KBM-7 (cell line): Measurements from ENCODE around the gene SLC26A4.
A peak's percentile ranks its signal among the peaks of the same experiment; 100 is the strongest.

ENCODE experiments used
- DNase-seq: peaks from one replicate; pipeline ENCODE4 v3.0.0-alpha.2; 2015
- in situ Hi-C: fragments of 300-500 bp; cut with MboI; formaldehyde crosslinking; loops from 2 replicates; pipeline ENCODE4 v1.14.3; 2020; ENCODE audit warnings: low sequenced_read_pairs, low pct_unique_long_range_greater_than_20kb, mixed read lengths

The SLC26A4 gene

GRCh38 chr7:107652642-107653041, 8.0 kb upstream of the SLC26A4 start:
- in situ Hi-C loops = no loop called here
- no peak for DNase-seq

GRCh38 chr7:107658467-107658866, 2.2 kb upstream of the SLC26A4 start:
- DNase-seq = no peak
- in situ Hi-C loops = no loop called here

- in situ Hi-C loops = no loop called here
These were observed 962 bp upstream of the SLC26A4 start for GRCh38 chr7:107659666-107660065.

GRCh38 chr7:107661081-107661864, 645 bp downstream of the SLC26A4 start:
- peak; percentile 61 for DNase-seq

More at GRCh38 chr7:107659666-107660065, 962 bp upstream of the SLC26A4 start:
- DNase-seq = no peak

GRCh38 chr7:107661865-107662379, 1.3 kb downstream of the SLC26A4 start:
- no peak for DNase-seq
- in situ Hi-C loops = no loop called here

More at GRCh38 chr7:107661081-107661864, 645 bp downstream of the SLC26A4 start:
- in situ Hi-C loops = no loop called here

GRCh38 chr7:107663196-107663595, 2.6 kb downstream of the SLC26A4 start:
- DNase-seq = no peak
- in situ Hi-C loops = no loop called here

- in situ Hi-C loops = no loop called here
These were observed 6.2 kb downstream of the SLC26A4 start for GRCh38 chr7:107666790-107667189.

GRCh38 chr7:107667341-107667740, 6.7 kb downstream of the SLC26A4 start:
- in situ Hi-C loops = no loop called here
- DNase-seq = no peak

More at GRCh38 chr7:107666790-107667189, 6.2 kb downstream of the SLC26A4 start:
- DNase-seq = no peak

- DNase-seq = no peak
- in situ Hi-C loops = no loop called here
These were observed 7.7 kb downstream of the SLC26A4 start for GRCh38 chr7:107668296-107668695.

GRCh38 chr7:107672183-107672582, 11.6 kb downstream of the SLC26A4 start:
- DNase-seq = no peak
- in situ Hi-C loops = no loop called here

- DNase-seq = no peak
These were observed 15.6 kb downstream of the SLC26A4 start for GRCh38 chr7:107676249-107676648.

GRCh38 chr7:107678110-107678753, 17.6 kb downstream of the SLC26A4 start:
- in situ Hi-C loops = no loop called here
- no peak for DNase-seq

More at GRCh38 chr7:107676249-107676648, 15.6 kb downstream of the SLC26A4 start:
- in situ Hi-C loops = no loop called here

- in situ Hi-C loops = no loop called here
- peak; percentile 13 for DNase-seq
These were observed 19.9 kb downstream of the SLC26A4 start for GRCh38 chr7:107680478-107680877.

- in situ Hi-C loops = no loop called here
- no peak for DNase-seq
These were observed 22.3 kb downstream of the SLC26A4 start for GRCh38 chr7:107682886-107683285.

- in situ Hi-C loops = no loop called here
- DNase-seq = no peak
These were observed 23.7 kb downstream of the SLC26A4 start for GRCh38 chr7:107684287-107684686.

GRCh38 chr7:107684947-107685463, 24.4 kb downstream of the SLC26A4 start:
- no peak for DNase-seq
- in situ Hi-C loops = no loop called here

GRCh38 chr7:107686816-107687387, 26.3 kb downstream of the SLC26A4 start:
- in situ Hi-C loops = no loop called here

GRCh38 chr7:107687656-107688055, 27.0 kb downstream of the SLC26A4 start:
- no peak for DNase-seq
- in situ Hi-C loops = no loop called here

More at GRCh38 chr7:107686816-107687387, 26.3 kb downstream of the SLC26A4 start:
- DNase-seq = no peak

- no peak for DNase-seq
- in situ Hi-C loops = no loop called here
These were observed 28.9 kb downstream of the SLC26A4 start for GRCh38 chr7:107689553-107689952.

GRCh38 chr7:107690084-107690483, 29.5 kb downstream of the SLC26A4 start:
- in situ Hi-C loops = no loop called here
- no peak for DNase-seq
